ENCODE results near the gene ACTL8. TPM values are rescaled to one million over a fixed set of nuclear protein-coding genes. Genes with fewer than 3 reads are reported as not detected.

The ACTL8 gene
- total RNA-seq, 1 donor from 2014 or later, result not detected

DNA sequence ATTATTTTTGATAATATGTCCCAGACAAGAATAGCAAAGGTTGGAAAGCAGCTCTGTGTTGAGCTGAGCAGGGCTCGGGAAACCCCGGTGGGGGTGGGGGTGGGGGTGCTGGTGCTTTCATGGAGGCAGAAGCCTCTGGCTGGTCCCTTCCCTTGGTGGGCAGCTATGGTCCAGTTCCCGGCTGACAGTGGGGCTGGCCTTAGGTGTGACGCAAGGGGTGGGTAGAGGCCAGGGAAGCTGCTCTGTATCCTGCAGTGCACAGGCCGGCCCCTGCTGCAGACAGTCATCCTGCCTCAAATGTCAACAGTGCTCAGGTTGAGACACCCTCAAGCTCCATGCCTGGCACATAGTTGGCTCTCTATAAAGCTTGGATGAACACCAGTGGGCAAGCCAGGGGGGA lies 8.9 kb downstream of the ACTL8 start:
- ATAC-seq (no peak), DNase-seq (ENCODE audit: low spot score) (no peak)
- intact Hi-C loops (cut with DNase I), result no loop called here

DNA sequence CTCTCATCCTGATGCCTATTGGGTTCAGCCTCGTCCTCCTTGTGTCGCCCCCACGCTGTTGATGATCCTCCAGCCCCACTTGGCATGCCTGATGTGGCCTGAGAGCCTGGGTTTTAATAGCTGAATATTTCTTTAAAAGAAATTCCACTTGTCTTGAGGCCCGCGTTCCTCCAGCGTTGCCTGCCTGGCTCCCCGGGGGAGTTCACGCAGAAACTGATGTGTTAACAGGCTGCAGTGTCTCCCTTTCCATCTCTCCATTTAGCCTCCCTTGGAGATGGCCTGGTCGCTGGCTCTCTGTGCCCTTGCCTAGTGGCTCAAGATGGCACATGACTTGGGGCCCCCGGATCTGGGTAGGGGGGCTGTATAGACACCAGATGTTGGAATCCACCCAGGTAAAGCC lies 9.5 kb downstream of the ACTL8 start:
- no peak for DNase-seq (ENCODE audit: low spot score)
- no peak for ATAC-seq
- intact Hi-C loops (cut with DNase I), result no loop called here

GRCh38 chr1:17765444-17766411 lies 10.6 kb downstream of the ACTL8 start:
- ATAC-seq, result no peak
- no peak for DNase-seq (ENCODE audit: low spot score)
- intact Hi-C loops (cut with DNase I), result no loop called here

- ATAC-seq (peak; percentile 63), DNase-seq (ENCODE audit: low spot score) (peak; percentile 64)
- intact Hi-C loops (cut with DNase I), result no loop called here
Measured at GRCh38 chr1:17768651-17769241, 13.6 kb downstream of the ACTL8 start.

DNA sequence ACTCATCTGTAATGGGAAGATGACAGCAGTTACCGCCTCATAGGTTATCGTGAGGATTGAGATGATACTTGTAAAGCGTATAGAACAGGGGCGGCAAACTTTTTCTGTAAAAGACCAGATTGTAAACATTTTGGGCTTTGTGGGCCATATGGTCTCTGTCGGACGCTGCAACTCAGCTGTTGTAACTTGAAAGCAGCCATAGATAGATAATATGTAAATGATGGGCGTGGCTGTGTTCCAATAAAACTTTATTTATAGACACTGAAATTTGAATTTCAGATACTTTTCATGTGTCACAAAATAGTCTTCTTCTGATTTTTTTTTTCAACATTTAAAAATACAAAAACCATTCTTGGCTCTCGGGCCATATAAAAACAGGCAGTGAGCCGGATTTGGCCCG lies 15.8 kb downstream of the ACTL8 start:
- no peak for ATAC-seq
- DNase-seq (ENCODE audit: low spot score), result no peak
- intact Hi-C loops (cut with DNase I), result no loop called here

- ATAC-seq (no peak), DNase-seq (ENCODE audit: low spot score) (no peak)
- intact Hi-C loops (cut with DNase I), result no loop called here
Measured at GRCh38 chr1:17772615-17773212, 17.6 kb downstream of the ACTL8 start.

DNA sequence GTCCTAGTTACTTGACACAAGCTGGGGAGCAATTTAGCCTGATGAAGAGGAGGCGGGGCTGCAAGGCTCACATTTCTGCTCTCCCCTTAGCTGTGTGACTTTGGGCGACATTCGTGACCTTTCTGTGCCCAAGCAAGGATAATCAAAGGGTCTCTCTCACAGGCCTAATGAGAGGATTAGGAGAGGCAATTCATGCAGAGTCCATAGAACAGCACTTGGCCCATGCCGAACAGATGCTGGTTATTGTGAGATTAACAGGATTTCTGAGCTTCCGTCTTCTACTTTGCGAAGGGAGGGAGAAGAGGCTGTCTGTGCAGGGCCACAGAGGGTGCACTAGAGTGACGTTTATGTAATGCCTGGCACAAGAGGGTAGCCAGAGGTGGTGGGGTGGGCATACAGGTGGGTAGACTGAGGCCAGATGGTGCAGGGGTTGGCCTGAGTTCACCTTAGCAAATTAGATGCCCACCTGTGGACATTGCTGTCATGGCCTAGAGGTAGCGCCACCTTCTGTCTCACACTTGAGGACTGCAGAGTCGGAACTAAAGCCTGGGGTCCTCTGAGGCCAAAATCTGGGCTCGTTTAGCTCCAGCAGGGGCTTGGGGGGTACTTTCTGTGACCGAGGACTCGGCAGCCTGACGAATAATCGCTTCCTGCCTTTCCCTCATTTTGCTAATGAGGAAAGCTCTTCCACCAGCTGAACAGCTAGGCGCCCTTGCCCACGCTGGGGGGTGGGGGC lies 18.6 kb downstream of the ACTL8 start:
- DNase-seq (ENCODE audit: low spot score), result no peak
- intact Hi-C loops (cut with DNase I), result no loop called here
- ATAC-seq, result no peak

- no peak for DNase-seq (ENCODE audit: low spot score)
- intact Hi-C loops (cut with DNase I), result no loop called here
- no peak for ATAC-seq
Measured at GRCh38 chr1:17774452-17774851, 19.3 kb downstream of the ACTL8 start.

- ATAC-seq, result no peak
- DNase-seq (ENCODE audit: low spot score), result no peak
- intact Hi-C loops (cut with DNase I), result no loop called here
Measured at GRCh38 chr1:17775796-17776195, 20.7 kb downstream of the ACTL8 start.

GRCh38 chr1:17776426-17776825 lies 21.3 kb downstream of the ACTL8 start:
- intact Hi-C loops (cut with DNase I), result no loop called here
- ATAC-seq, result no peak
- DNase-seq (ENCODE audit: low spot score), result no peak

DNA sequence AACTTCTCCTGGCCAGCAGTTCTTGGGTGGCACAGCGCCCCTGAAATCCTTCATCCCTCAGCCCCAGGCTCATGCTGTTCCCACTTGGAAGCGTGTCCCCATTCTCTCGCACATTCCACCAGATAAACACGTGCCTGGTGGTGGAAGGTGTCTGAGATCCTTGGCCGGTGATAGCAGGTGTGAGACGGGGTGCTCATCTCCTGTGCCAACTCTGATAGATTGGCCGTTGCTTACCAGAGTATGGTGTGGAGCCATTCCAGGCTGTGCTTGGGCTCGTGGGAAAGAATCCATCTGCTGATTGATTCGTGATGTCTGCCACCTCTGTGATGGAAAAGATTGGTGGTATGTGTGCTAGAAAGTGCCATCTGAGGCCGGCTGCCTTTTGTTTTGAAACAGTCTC lies 22.2 kb downstream of the ACTL8 start:
- ATAC-seq (no peak), DNase-seq (ENCODE audit: low spot score) (no peak)
- intact Hi-C loops (cut with DNase I), result no loop called here

- intact Hi-C loops (cut with DNase I), result no loop called here
- DNase-seq (ENCODE audit: low spot score) (no peak), ATAC-seq (no peak)
Measured at GRCh38 chr1:17777818-17778217, 22.7 kb downstream of the ACTL8 start.

DNA sequence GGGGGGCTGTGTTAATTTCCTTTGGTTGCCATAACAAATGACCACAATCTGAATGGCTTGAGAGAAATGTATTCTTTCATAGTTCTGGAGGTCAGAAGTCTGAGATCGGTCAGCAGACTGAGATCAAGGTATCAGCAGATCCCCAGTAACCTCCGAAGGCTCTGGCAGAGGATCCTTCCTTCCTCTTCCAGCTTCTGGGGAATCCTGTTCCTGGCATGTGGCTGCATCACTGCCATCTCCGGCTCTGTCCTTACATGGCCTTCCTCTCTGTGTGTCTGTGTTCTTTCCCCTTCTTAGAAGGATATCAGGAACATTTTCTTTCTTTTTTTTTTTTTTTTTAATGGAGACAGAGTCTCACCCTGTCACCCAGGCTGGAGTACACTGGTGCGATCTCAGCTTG lies 25.8 kb downstream of the ACTL8 start:
- no peak for DNase-seq (ENCODE audit: low spot score)
- intact Hi-C loops (cut with DNase I), result no loop called here
- ATAC-seq, result no peak

GRCh38 chr1:17789926-17790325 lies 34.8 kb downstream of the ACTL8 start:
- intact Hi-C loops (cut with DNase I), result no loop called here
- ATAC-seq (no peak), DNase-seq (ENCODE audit: low spot score) (no peak)

- no peak for DNase-seq (ENCODE audit: low spot score)
- intact Hi-C loops (cut with DNase I), result no loop called here
- no peak for ATAC-seq
Measured at GRCh38 chr1:17790383-17791054, 35.4 kb downstream of the ACTL8 start.

GRCh38 chr1:17791055-17791390 lies 35.9 kb downstream of the ACTL8 start:
- DNase-seq (ENCODE audit: low spot score) (no peak), ATAC-seq (no peak)
- intact Hi-C loops (cut with DNase I), result no loop called here

DNA sequence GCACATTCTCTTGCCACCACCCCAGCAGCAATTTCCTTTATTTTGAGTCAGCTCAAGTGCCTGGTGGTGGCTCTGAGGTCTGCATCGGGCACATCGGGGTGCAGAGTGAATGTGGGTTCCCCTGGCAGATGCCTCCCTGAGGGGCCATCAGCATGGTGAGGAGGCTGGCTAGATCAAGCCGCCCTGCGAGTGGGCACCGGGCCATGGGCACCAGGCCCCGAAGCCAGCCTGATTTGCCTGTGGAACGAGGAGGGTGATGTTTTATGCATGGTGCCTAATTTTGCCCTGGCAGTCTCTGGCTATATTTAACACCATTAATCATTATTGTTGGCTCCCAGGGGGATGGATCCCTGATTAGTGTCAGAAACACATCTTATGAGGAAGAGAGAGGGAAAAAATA lies 36.3 kb downstream of the ACTL8 start:
- DNase-seq (ENCODE audit: low spot score) (no peak), ATAC-seq (no peak)
- intact Hi-C loops (cut with DNase I), result no loop called here

DNA sequence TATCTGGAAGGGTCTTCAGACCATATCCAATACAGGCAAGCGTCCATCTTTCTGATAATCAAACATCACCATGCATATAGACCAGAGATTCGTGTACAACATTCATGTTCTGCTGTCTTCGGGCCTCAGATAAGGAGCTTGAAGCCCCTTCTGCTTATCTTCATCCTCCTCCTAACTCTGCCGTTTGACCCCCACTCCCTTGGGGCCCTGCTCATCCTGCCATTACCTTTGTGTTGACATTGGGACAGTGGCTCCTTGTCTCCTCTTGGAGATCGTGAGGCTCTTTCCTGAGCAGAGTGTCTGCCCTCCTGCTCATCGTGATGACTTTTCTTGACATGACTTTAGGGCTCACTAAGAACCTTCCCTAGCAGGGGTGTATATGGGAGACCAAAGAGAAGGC lies 37.3 kb downstream of the ACTL8 start:
- DNase-seq (ENCODE audit: low spot score), result no peak
- intact Hi-C loops (cut with DNase I), result no loop called here
- ATAC-seq, result no peak

All from sciatic nerve (tissue), 2 donors.